Hepatocyte (in vitro differentiated cells): ENCODE measurements around the gene FSCN2. TPM values are rescaled to one million over a fixed set of nuclear protein-coding genes. Genes with fewer than 3 reads are reported as not detected.

Source experiments
- DNase-seq: peaks from one replicate; pipeline ENCODE4 v3.0.0-alpha.2; 2016; ENCODE audit warnings: low spot score
- H2AFZ ChIP-seq: fragments of 200-600 bp; sonication (generic); 2 replicates; pipeline ENCODE4 v1.6.0; 2016; ENCODE audit warnings: antibody characterized with exemption, mild to moderate bottlenecking
- H3K27ac ChIP-seq: fragments of 200-600 bp; sonication (generic); 2 replicates; pipeline ENCODE4 v1.5.1; 2016; ENCODE audit warnings: mild to moderate bottlenecking
- H3K27me3 ChIP-seq: fragments of 200-600 bp; sonication (generic); 2 replicates; pipeline ENCODE4 v1.6.1; 2016
- H3K36me3 ChIP-seq: fragments of 200-600 bp; sonication (generic); replicated peaks from 2 replicates; pipeline ENCODE4 v1.5.1; 2016; ENCODE audit warnings: low read depth; ENCODE audit not compliant: insufficient read depth
- H3K4me1 ChIP-seq: fragments of 200-600 bp; sonication (generic); 2 replicates; pipeline ENCODE4 v1.5.1; 2016; ENCODE audit warnings: mild to moderate bottlenecking, moderate library complexity; ENCODE audit not compliant: insufficient read depth
- H3K4me2 ChIP-seq: fragments of 200-600 bp; sonication (generic); 2 replicates; pipeline ENCODE4 v1.6.0; 2016
- H3K4me3 ChIP-seq: fragments of 200-600 bp; sonication (generic); 2 replicates; pipeline ENCODE4 v1.5.1; 2016; ENCODE audit warnings: mild to moderate bottlenecking
- H3K79me2 ChIP-seq: fragments of 200-600 bp; sonication (generic); 2 replicates; pipeline ENCODE4 v1.6.0; 2017; ENCODE audit warnings: mild to moderate bottlenecking
- H3K9me2 ChIP-seq: fragments of 200-600 bp; sonication (generic); replicated peaks from 2 replicates; pipeline ENCODE4 v1.6.0; 2017; ENCODE audit warnings: mild to moderate bottlenecking; ENCODE audit not compliant: insufficient read depth
- H3K9me3 ChIP-seq: fragments of 200-600 bp; sonication (generic); 2 replicates; pipeline ENCODE4 v1.5.1; 2016; ENCODE audit warnings: low read depth, mild to moderate bottlenecking
- H4K20me1 ChIP-seq: fragments of 200-600 bp; sonication (generic); 2 replicates; pipeline ENCODE4 v1.6.0; 2016; ENCODE audit warnings: mild to moderate bottlenecking; ENCODE audit not compliant: insufficient read depth, poor library complexity, severe bottlenecking
- EZH2 ChIP-seq: fragments of 200-600 bp; sonication (generic); IDR thresholded peaks from 2 replicates; pipeline ENCODE4 v1.6.1; 2016; ENCODE audit warnings: antibody characterized with exemption, mild to moderate bottlenecking, borderline replicate concordance
- EZH2phosphoT487 ChIP-seq: fragments of 200-600 bp; sonication (generic); IDR thresholded peaks from one replicate; pipeline ENCODE4 v1.6.1; 2018; ENCODE audit warnings: antibody characterized with exemption, mild to moderate bottlenecking, low read depth, moderate library complexity; ENCODE audit not compliant: unreplicated experiment, severe bottlenecking
- WGBS: methylation state at CpG from one replicate; pipeline ENCODE4 v1.1.6; 2016; ENCODE audit warnings: low lambda C conversion rate; ENCODE audit errors: missing lambda C conversion rate; 5-methylcytosine and 5-hydroxymethylcytosine counted together
- polyA plus RNA-seq: library from polyadenylated mRNA; unstranded; fragments of >200 nt; fragmentation: Nextera tagmentation; extraction: Ambion mirVana; gene quantifications from 2 replicates; pipeline ENCODE4 v1.2.1, GENCODE V29; 2016
- total RNA-seq: library from RNA; depleted of rRNA; stranded (reverse); fragments of >200 nt; gene quantifications from 2 replicates; pipeline ENCODE4 v1.2.3, GENCODE V29; 2014
- TF ChIP-seq, protein P1 (sequence below): fragments of 200-600 bp; sonication (generic); IDR thresholded peaks from 2 replicates; pipeline ENCODE4 v1.5.1; 2016; ENCODE audit warnings: antibody characterized with exemption, mild to moderate bottlenecking; ENCODE audit not compliant: poor library complexity

The FSCN2 gene
- total and polyA plus RNA-seq, 2 experiments from 2014 or later, result 0.40 to 3.7 TPM

DNA sequence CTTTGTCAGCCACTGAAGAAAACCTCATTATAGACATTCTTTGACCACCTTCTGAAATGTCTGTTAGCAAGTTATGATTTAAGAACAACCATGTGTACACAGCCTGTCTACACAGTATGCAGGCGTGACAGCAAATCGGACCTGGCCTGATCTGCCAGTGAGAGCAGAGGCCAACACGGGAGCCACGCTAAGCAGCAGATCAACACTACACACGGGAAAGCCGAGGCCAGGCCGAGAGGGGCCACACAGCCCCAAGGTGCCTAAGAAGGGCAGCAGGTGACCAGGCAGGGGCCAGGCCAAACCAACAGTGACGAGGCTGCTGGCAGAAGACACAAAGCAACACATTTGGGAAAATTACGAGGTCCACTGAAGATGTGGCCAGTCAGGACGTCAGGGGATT lies 40.2 kb downstream of the FSCN2 start:
- Histone ChIP-seq H3K4me1 (peaks cover 30% of the 10 kb centered on the region), H3K79me2 (peaks cover 7% of the 10 kb centered on the region), H3K27ac (no peak overlapping the region), H3K4me2 (no peak overlapping the region), H3K4me3 (no peak overlapping the region), H4K20me1 (no peaks in the 10 kb centered on the region), H2AFZ (no peak overlapping the region), H3K9me3 (no peaks in the 10 kb centered on the region), H3K9me2 (no peaks in the 10 kb centered on the region), H3K36me3 (no peaks in the 10 kb centered on the region), H3K27me3 (no peaks in the 10 kb centered on the region)
- 94% methylated on average over 10 of the region's 10 CpGs for WGBS
- TF ChIP-seq EZH2phosphoT487 (no peak), EZH2 (no peak)
- TF ChIP-seq, protein P1, sequence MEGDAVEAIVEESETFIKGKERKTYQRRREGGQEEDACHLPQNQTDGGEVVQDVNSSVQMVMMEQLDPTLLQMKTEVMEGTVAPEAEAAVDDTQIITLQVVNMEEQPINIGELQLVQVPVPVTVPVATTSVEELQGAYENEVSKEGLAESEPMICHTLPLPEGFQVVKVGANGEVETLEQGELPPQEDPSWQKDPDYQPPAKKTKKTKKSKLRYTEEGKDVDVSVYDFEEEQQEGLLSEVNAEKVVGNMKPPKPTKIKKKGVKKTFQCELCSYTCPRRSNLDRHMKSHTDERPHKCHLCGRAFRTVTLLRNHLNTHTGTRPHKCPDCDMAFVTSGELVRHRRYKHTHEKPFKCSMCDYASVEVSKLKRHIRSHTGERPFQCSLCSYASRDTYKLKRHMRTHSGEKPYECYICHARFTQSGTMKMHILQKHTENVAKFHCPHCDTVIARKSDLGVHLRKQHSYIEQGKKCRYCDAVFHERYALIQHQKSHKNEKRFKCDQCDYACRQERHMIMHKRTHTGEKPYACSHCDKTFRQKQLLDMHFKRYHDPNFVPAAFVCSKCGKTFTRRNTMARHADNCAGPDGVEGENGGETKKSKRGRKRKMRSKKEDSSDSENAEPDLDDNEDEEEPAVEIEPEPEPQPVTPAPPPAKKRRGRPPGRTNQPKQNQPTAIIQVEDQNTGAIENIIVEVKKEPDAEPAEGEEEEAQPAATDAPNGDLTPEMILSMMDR, result no peak
- no peak for DNase-seq

GRCh38 chr17:81569986-81570514 lies 41.9 kb downstream of the FSCN2 start:
- WGBS, result 98% methylated on average over 18 of the region's 18 CpGs
- peaks cover 11% of the 10 kb centered on the region for H3K79me2 ChIP-seq
- TF ChIP-seq EZH2phosphoT487 (no peak), EZH2 (no peak)
- TF ChIP-seq, protein P1, result no peak
- H3K4me3 ChIP-seq, result no peak overlapping the region
- H4K20me1 ChIP-seq, result no peaks in the 10 kb centered on the region
- H2AFZ ChIP-seq, result no peak overlapping the region
- no peaks in the 10 kb centered on the region for H3K9me3 ChIP-seq
- H3K9me2 ChIP-seq, result no peaks in the 10 kb centered on the region
- H3K36me3 ChIP-seq, result no peaks in the 10 kb centered on the region
- DNase-seq, result no peak
- no peak overlapping the region for H3K4me2 ChIP-seq
- no peak overlapping the region for H3K27ac ChIP-seq
- H3K4me1 ChIP-seq, result peaks cover 37% of the 10 kb centered on the region
- no peaks in the 10 kb centered on the region for H3K27me3 ChIP-seq

- H4K20me1 ChIP-seq, result no peaks in the 10 kb centered on the region
- H2AFZ ChIP-seq, result no peak overlapping the region
- peaks cover 29% of the 10 kb centered on the region for H3K4me1 ChIP-seq
- no peak for DNase-seq
- peaks cover 13% of the 10 kb centered on the region for H3K79me2 ChIP-seq
- no peak for TF ChIP-seq EZH2phosphoT487
- TF ChIP-seq, protein P1, result no peak
- TF ChIP-seq EZH2, result no peak
- H3K27me3 ChIP-seq, result no peaks in the 10 kb centered on the region
- no peak overlapping the region for H3K4me2 ChIP-seq
- H3K9me3 ChIP-seq, result no peaks in the 10 kb centered on the region
- H3K36me3 ChIP-seq, result no peaks in the 10 kb centered on the region
- no peak overlapping the region for H3K27ac ChIP-seq
- no peaks in the 10 kb centered on the region for H3K9me2 ChIP-seq
- H3K4me3 ChIP-seq, result no peak overlapping the region
- 94% methylated on average over 11 of the region's 11 CpGs for WGBS
Observed at GRCh38 chr17:81570964-81571363, 42.8 kb downstream of the FSCN2 start.
